Liver (tissue), 9 donors: Measurements from ENCODE around the gene NGRN. TPM values are rescaled to one million over a fixed set of nuclear protein-coding genes. Genes with fewer than 3 reads are reported as not detected.

ENCODE experiments used
- DNase-seq: peaks from one replicate; pipeline ENCODE4 v3.0.0-alpha.2; 2017; ENCODE audit warnings: low spot score
- H3K27ac ChIP-seq, 2 donors: one replicate each; pipeline ENCODE4 v1.7.0; 2013; ENCODE audit warnings: inconsistent platforms in 2 of 2, low read length in 2 of 2, control low read depth in 1 of 2, low read depth in 1 of 2, mild to moderate bottlenecking in 1 of 2
- H3K27me3 ChIP-seq, 4 donors: one replicate each; pipeline versions ENCODE4 v1.6.1 to v1.7.0; 2013; ENCODE audit warnings: low read length in 3 of 4, inconsistent platforms in 1 of 4, mild to moderate bottlenecking in 1 of 4, moderate library complexity in 1 of 4; ENCODE audit not compliant: control insufficient read depth in 4 of 4, insufficient read depth in 4 of 4
- H3K36me3 ChIP-seq, 4 donors: one replicate each; pipeline versions ENCODE4 v1.6.1 to v1.7.0; 2013; ENCODE audit warnings: low read length in 3 of 4, mild to moderate bottlenecking in 3 of 4, low read depth in 1 of 4, moderate library complexity in 1 of 4; ENCODE audit not compliant: control insufficient read depth in 4 of 4, insufficient read depth in 3 of 4
- H3K4me1 ChIP-seq, 4 donors: one replicate each; pipeline versions ENCODE4 v1.6.1 to v1.7.0; 2013; ENCODE audit warnings: low read length in 3 of 4, mild to moderate bottlenecking in 3 of 4, moderate library complexity in 1 of 4; ENCODE audit not compliant: control insufficient read depth in 4 of 4, insufficient read depth in 4 of 4
- H3K4me3 ChIP-seq, 3 donors: one replicate each; pipeline versions ENCODE4 v1.6.1 to v1.7.0; 2013; ENCODE audit warnings: low read length in 3 of 3, control low read depth in 1 of 3, low read depth in 1 of 3, mild to moderate bottlenecking in 1 of 3
- H3K9ac ChIP-seq, 2 donors: one replicate each; pipeline ENCODE4 v1.7.0; 2013; ENCODE audit warnings: low read length in 2 of 2, mild to moderate bottlenecking in 2 of 2, moderate library complexity in 2 of 2, control low read depth in 1 of 2, low read depth in 1 of 2
- H3K9me3 ChIP-seq, 4 donors: one replicate each; pipeline versions ENCODE4 v1.6.1 to v1.7.0; 2013; ENCODE audit warnings: low read length in 3 of 4; ENCODE audit not compliant: control insufficient read depth in 4 of 4
- EGR1 ChIP-seq, 2 donors: IDR thresholded peaks; 2 replicates each; pipeline ENCODE4 v1.6.1; 2016 to 2018; ENCODE audit warnings: antibody characterized with exemption in 2 of 2, low read depth in 2 of 2
- GABPA ChIP-seq, 2 donors: IDR thresholded peaks in 1 of 2; conservative IDR thresholded peaks in 1 of 2; 2 replicates each; pipeline ENCODE4 v1.6.1; 2016; ENCODE audit warnings: antibody characterized with exemption in 2 of 2, mild to moderate bottlenecking in 1 of 2, moderate library complexity in 1 of 2
- HNF4A ChIP-seq, 2 donors: conservative IDR thresholded peaks; 2 replicates each; pipeline ENCODE4 v1.6.1; 2016; ENCODE audit warnings: antibody characterized with exemption in 2 of 2, mild to moderate bottlenecking in 2 of 2
- HNF4G ChIP-seq: IDR thresholded peaks from 2 replicates; pipeline ENCODE4 v1.6.1; 2016; ENCODE audit warnings: antibody characterized with exemption
- JUND ChIP-seq, 2 donors: IDR thresholded peaks; 2 replicates each; pipeline ENCODE4 v1.6.1; 2016; ENCODE audit warnings: antibody characterized with exemption in 2 of 2
- NR2F2 ChIP-seq: IDR thresholded peaks from 2 replicates; pipeline ENCODE4 v1.6.1; 2016; ENCODE audit warnings: antibody characterized with exemption
- RAD21 ChIP-seq, 2 donors: IDR thresholded peaks; 2 replicates each; pipeline ENCODE4 v1.6.1; 2016; ENCODE audit warnings: antibody characterized with exemption in 2 of 2, mild to moderate bottlenecking in 2 of 2
- SP1 ChIP-seq: IDR thresholded peaks from 2 replicates; pipeline ENCODE4 v1.6.1; 2018; ENCODE audit warnings: antibody characterized with exemption, mild to moderate bottlenecking
- TAF1 ChIP-seq: conservative IDR thresholded peaks from 2 replicates; pipeline ENCODE4 v1.6.1; 2016; ENCODE audit warnings: antibody characterized with exemption, mild to moderate bottlenecking
- WGBS: extraction: QIAGEN DNeasy Blood & Tissue Kit; methylation state at CpG from one replicate; pipeline ENCODE4 v1.1.7; 2013; 5-methylcytosine and 5-hydroxymethylcytosine counted together
- polyA plus RNA-seq, 2 donors: library from polyadenylated mRNA; stranded (reverse) in 1 of 2; unstranded in 1 of 2; fragments of 200-250 nt in 1 of 2; fragments of >200 nt in 1 of 2; fragmentation: Nextera tagmentation in 1 of 2; extraction: Ambion mirVana in 1 of 2; gene quantifications; one replicate each; pipeline versions ENCODE4 v1.2.1 to v1.2.3, GENCODE V29; 2013 to 2015
- total RNA-seq, 2 donors: library from RNA; depleted of rRNA; stranded (reverse); fragments of >200 nt; gene quantifications; one replicate each; pipeline ENCODE4 v1.2.3, GENCODE V29; 2014
- TF ChIP-seq, protein P1 (sequence below): fragments of 150-350 bp; IDR thresholded peaks from 2 replicates; pipeline ENCODE4 v1.5.1; 2017; ENCODE audit warnings: improper control_type of control experiment, low read depth, low read length; ENCODE audit not compliant: missing input control
- TF ChIP-seq, protein P2 (sequence below): IDR thresholded peaks from 2 replicates; pipeline ENCODE4 v1.6.1; 2016; ENCODE audit warnings: antibody characterized with exemption, mild to moderate bottlenecking
- TF ChIP-seq, protein P3 (sequence below): IDR thresholded peaks from 2 replicates; pipeline ENCODE4 v1.6.1; 2016; ENCODE audit warnings: antibody characterized with exemption
- donor health status: healthy.
- donor health status: healthy.
- donor health status: healthy.
- donor health status: healthy.
- donor health status: healthy.

Gene NGRN
- total and polyA plus RNA-seq, 4 donors, result 22.8 to 26.6 (median 24.9) TPM

GRCh38 chr15:90266061-90266431 is 574 bp downstream of the NGRN start:
- H3K36me3 ChIP-seq, result peaks cover 0 to 10% (median 3%) of the 10 kb centered on the region in 4 donors
- TF ChIP-seq, protein P1, sequence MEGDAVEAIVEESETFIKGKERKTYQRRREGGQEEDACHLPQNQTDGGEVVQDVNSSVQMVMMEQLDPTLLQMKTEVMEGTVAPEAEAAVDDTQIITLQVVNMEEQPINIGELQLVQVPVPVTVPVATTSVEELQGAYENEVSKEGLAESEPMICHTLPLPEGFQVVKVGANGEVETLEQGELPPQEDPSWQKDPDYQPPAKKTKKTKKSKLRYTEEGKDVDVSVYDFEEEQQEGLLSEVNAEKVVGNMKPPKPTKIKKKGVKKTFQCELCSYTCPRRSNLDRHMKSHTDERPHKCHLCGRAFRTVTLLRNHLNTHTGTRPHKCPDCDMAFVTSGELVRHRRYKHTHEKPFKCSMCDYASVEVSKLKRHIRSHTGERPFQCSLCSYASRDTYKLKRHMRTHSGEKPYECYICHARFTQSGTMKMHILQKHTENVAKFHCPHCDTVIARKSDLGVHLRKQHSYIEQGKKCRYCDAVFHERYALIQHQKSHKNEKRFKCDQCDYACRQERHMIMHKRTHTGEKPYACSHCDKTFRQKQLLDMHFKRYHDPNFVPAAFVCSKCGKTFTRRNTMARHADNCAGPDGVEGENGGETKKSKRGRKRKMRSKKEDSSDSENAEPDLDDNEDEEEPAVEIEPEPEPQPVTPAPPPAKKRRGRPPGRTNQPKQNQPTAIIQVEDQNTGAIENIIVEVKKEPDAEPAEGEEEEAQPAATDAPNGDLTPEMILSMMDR, result no peak
- no peak for TF ChIP-seq SP1
- no peaks in the 10 kb centered on the region for H3K27me3 ChIP-seq
- peak overlapping the region; percentile 71 to 95 (median 79) for H3K4me3 ChIP-seq
- no peaks in the 10 kb centered on the region for H3K9me3 ChIP-seq
- peak overlapping the region; percentile 76 to 91 for H3K9ac ChIP-seq
- peak overlapping the region; percentile 96 for H3K27ac ChIP-seq
- WGBS, result under 1% methylated on average over 16 of the region's 16 CpGs
- H3K4me1 ChIP-seq, result peaks cover 5 to 26% (median 22%) of the 10 kb centered on the region in 4 donors
- DNase-seq, result peak; percentile 57

- Histone ChIP-seq H3K9me3 (no peaks in the 10 kb centered on the region), H3K27me3 (no peaks in the 10 kb centered on the region), H3K36me3 (peaks cover 3 to 15% (median 7%) of the 10 kb centered on the region in 4 donors), H3K27ac (peak overlapping the region; percentile 96), H3K4me3 (peak overlapping the region; percentile 71 to 95 (median 79)), H3K4me1 (peaks cover 5 to 26% (median 22%) of the 10 kb centered on the region in 4 donors), H3K9ac (peak overlapping the region; percentile 76 to 91)
- no peak for DNase-seq
- TF ChIP-seq JUND (IDR thresholded peaks at IDR 0.05) (no peak), RAD21 (IDR thresholded peaks at IDR 0.05) (no peak), HNF4A (conservative IDR thresholded peaks at IDR 0.05) (no peak), GABPA (IDR thresholded peaks at IDR 0.05 in 1 of 2, conservative IDR thresholded peaks at IDR 0.05 in 1 of 2) (no peak)
- WGBS, result 37% methylated on average over 15 of the region's 15 CpGs
Observed at GRCh38 chr15:90266485-90266884, 1.0 kb downstream of the NGRN start.

DNA sequence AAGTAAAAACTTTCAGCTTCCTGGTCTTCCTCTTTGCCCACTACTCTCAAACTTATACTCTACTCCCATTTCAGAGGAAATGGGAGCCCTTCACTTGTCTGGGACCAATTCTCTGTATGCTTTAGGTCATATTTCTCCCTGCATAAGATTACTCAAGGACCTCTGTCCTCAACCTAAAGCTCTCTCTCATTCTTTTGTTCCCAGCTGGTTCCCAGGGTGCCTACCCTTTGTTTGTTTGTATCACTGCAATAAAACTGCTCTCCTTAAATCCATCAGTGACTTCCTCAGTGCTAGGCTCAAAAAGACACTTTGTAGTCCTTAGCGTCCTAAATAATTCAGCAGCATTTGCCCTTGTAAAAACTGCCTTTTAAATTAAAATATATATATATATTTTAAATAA is 2.9 kb downstream of the NGRN start:
- H3K9ac ChIP-seq, result no peak overlapping the region
- H3K36me3 ChIP-seq, result peaks cover 5 to 27% (median 11%) of the 10 kb centered on the region in 4 donors
- H3K27me3 ChIP-seq, result no peaks in the 10 kb centered on the region
- no peak overlapping the region for H3K4me3 ChIP-seq
- TF ChIP-seq JUND (IDR thresholded peaks at IDR 0.05) (no peak), RAD21 (IDR thresholded peaks at IDR 0.05) (no peak)
- DNase-seq, result no peak
- peaks cover 5 to 26% (median 22%) of the 10 kb centered on the region in 4 donors for H3K4me1 ChIP-seq
- H3K9me3 ChIP-seq, result no peaks in the 10 kb centered on the region
- 86% methylated on average over 1 of the region's 1 CpG for WGBS
- no peak overlapping the region for H3K27ac ChIP-seq

- no peak for DNase-seq
- no peak for TF ChIP-seq EGR1 (IDR thresholded peaks at IDR 0.05; ENCODE audit: low read depth in 2 of 2)
- TF ChIP-seq HNF4G, result no peak
- TF ChIP-seq, protein P2, sequence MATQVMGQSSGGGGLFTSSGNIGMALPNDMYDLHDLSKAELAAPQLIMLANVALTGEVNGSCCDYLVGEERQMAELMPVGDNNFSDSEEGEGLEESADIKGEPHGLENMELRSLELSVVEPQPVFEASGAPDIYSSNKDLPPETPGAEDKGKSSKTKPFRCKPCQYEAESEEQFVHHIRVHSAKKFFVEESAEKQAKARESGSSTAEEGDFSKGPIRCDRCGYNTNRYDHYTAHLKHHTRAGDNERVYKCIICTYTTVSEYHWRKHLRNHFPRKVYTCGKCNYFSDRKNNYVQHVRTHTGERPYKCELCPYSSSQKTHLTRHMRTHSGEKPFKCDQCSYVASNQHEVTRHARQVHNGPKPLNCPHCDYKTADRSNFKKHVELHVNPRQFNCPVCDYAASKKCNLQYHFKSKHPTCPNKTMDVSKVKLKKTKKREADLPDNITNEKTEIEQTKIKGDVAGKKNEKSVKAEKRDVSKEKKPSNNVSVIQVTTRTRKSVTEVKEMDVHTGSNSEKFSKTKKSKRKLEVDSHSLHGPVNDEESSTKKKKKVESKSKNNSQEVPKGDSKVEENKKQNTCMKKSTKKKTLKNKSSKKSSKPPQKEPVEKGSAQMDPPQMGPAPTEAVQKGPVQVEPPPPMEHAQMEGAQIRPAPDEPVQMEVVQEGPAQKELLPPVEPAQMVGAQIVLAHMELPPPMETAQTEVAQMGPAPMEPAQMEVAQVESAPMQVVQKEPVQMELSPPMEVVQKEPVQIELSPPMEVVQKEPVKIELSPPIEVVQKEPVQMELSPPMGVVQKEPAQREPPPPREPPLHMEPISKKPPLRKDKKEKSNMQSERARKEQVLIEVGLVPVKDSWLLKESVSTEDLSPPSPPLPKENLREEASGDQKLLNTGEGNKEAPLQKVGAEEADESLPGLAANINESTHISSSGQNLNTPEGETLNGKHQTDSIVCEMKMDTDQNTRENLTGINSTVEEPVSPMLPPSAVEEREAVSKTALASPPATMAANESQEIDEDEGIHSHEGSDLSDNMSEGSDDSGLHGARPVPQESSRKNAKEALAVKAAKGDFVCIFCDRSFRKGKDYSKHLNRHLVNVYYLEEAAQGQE, result no peak
- TF ChIP-seq, protein P1, result no peak
- TF ChIP-seq TAF1, result no peak
- TF ChIP-seq, protein P3, sequence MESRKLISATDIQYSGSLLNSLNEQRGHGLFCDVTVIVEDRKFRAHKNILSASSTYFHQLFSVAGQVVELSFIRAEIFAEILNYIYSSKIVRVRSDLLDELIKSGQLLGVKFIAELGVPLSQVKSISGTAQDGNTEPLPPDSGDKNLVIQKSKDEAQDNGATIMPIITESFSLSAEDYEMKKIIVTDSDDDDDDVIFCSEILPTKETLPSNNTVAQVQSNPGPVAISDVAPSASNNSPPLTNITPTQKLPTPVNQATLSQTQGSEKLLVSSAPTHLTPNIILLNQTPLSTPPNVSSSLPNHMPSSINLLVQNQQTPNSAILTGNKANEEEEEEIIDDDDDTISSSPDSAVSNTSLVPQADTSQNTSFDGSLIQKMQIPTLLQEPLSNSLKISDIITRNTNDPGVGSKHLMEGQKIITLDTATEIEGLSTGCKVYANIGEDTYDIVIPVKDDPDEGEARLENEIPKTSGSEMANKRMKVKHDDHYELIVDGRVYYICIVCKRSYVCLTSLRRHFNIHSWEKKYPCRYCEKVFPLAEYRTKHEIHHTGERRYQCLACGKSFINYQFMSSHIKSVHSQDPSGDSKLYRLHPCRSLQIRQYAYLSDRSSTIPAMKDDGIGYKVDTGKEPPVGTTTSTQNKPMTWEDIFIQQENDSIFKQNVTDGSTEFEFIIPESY, result no peak
- no peak for TF ChIP-seq HNF4A (conservative IDR thresholded peaks at IDR 0.05)
- no peak for TF ChIP-seq GABPA (IDR thresholded peaks at IDR 0.05 in 1 of 2, conservative IDR thresholded peaks at IDR 0.05 in 1 of 2)
- TF ChIP-seq RAD21 (IDR thresholded peaks at IDR 0.05), result no peak
- no peak for TF ChIP-seq NR2F2
Observed at GRCh38 chr15:90270502-90271150, 5.2 kb downstream of the NGRN start.

More at GRCh38 chr15:90270502-90271150, 5.2 kb downstream of the NGRN start:
- Histone ChIP-seq H3K36me3 (peaks cover 6 to 29% (median 13%) of the 10 kb centered on the region in 4 donors), H3K9me3 (no peaks in the 10 kb centered on the region), H3K27ac (no peak overlapping the region), H3K4me3 (no peak overlapping the region), H3K4me1 (peaks cover 5 to 18% (median 14%) of the 10 kb centered on the region in 4 donors), H3K27me3 (no peaks in the 10 kb centered on the region), H3K9ac (no peak overlapping the region)
- WGBS, result 94% methylated on average over 10 of the region's 10 CpGs
